ENCODE results near the gene KCNJ16.

KCNJ16 gene

GRCh38 chr17:70099294-70099693, 24.3 kb downstream of the KCNJ16 start:
- no peak for DNase-seq

- no peak for DNase-seq
Observed at GRCh38 chr17:70099884-70100283, 24.9 kb downstream of the KCNJ16 start.

GRCh38 chr17:70100983-70101382, 26.0 kb downstream of the KCNJ16 start:
- DNase-seq, result no peak

GRCh38 chr17:70102531-70102930, 27.5 kb downstream of the KCNJ16 start:
- no peak for DNase-seq

GRCh38 chr17:70104791-70105523, 29.9 kb downstream of the KCNJ16 start:
- DNase-seq, result no peak

GRCh38 chr17:70105641-70106040, 30.6 kb downstream of the KCNJ16 start:
- no peak for DNase-seq

GRCh38 chr17:70106551-70106950, 31.5 kb downstream of the KCNJ16 start:
- no peak for DNase-seq

GRCh38 chr17:70107441-70107840, 32.4 kb downstream of the KCNJ16 start:
- DNase-seq, result no peak

- no peak for DNase-seq
Observed at GRCh38 chr17:70107904-70108565, 33.0 kb downstream of the KCNJ16 start.

GRCh38 chr17:70109497-70109896, 34.5 kb downstream of the KCNJ16 start:
- DNase-seq, result no peak

- DNase-seq, result peak; percentile 38
Observed at GRCh38 chr17:70110443-70110880, 35.4 kb downstream of the KCNJ16 start.

- DNase-seq, result no peak
Observed at GRCh38 chr17:70111201-70111600, 36.2 kb downstream of the KCNJ16 start.

- no peak for DNase-seq
Observed at GRCh38 chr17:70114405-70114804, 39.4 kb downstream of the KCNJ16 start.

GRCh38 chr17:70115126-70115525, 40.1 kb downstream of the KCNJ16 start:
- DNase-seq, result no peak

- DNase-seq, result no peak
Observed at GRCh38 chr17:70116919-70117318, 41.9 kb downstream of the KCNJ16 start.

GRCh38 chr17:70119545-70119944, 44.5 kb downstream of the KCNJ16 start:
- no peak for DNase-seq

- DNase-seq, result no peak
Observed at GRCh38 chr17:70119983-70120382, 45.0 kb downstream of the KCNJ16 start.

- DNase-seq, result no peak
Observed at GRCh38 chr17:70120425-70120824, 45.4 kb downstream of the KCNJ16 start.

- DNase-seq, result no peak
Observed at GRCh38 chr17:70121126-70121525, 46.1 kb downstream of the KCNJ16 start.

GRCh38 chr17:70123193-70123592, 48.2 kb downstream of the KCNJ16 start:
- no peak for DNase-seq

- DNase-seq, result no peak
Observed at GRCh38 chr17:70124723-70125122, 49.7 kb downstream of the KCNJ16 start.

GRCh38 chr17:70127221-70127873, 52.3 kb downstream of the KCNJ16 start:
- DNase-seq, result no peak

GRCh38 chr17:70128727-70129238, 53.8 kb downstream of the KCNJ16 start:
- no peak for DNase-seq

GRCh38 chr17:70130289-70130688, 55.3 kb downstream of the KCNJ16 start:
- no peak for DNase-seq

Data from NCI-H2227 treated with DMSO at 0.1 percent for 48 hours (cell line).